Measurements from ENCODE around the gene L2HGDH.

DNA sequence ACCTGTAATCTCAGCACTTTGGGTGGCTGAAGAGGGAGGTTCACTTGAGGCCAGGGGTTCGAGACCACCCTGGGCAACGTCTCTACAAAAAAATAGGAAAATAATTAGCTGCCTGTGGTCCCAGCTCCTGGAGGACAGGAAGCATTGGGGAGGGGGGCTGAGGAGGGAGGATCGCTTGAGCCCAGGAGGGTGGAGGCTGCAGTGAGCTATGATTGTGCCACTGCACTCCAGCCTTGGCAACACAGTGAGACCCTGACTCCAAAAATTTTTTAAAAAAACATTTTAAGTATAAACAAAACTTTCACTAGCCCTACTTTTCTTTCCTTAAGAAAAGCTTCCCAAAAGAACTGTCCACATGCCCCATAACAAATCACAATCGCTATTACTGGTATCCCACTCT, 1.6 kb downstream of the L2HGDH start:
- TF ChIP-seq CTCF (conservative IDR thresholded peaks at IDR 0.05; ENCODE audit: low read depth, low read length) (no peak), EZH2 (IDR thresholded peaks at IDR 0.05; ENCODE audit: low read length, unreplicated experiment) (no peak)

Measured in PC-3 (cell line).